Choroid plexus epithelial cell (primary cell): ENCODE results near the gene FRMD4A.

Experiments used
- DNase-seq: peaks from one replicate; pipeline ENCODE4 v3.0.0-alpha.2; 2010; ENCODE audit warnings: low read depth
- H3K4me3 ChIP-seq: 2 replicates; pipeline ENCODE4 v1.5.1; 2011; ENCODE audit warnings: low read depth, mild to moderate bottlenecking, control low read depth, low read length, moderate library complexity
- CTCF ChIP-seq: conservative IDR thresholded peaks from 2 replicates; pipeline ENCODE4 v1.5.1; 2011; ENCODE audit warnings: low read depth, mild to moderate bottlenecking, control low read depth, inconsistent platforms, low read length, moderate library complexity

The FRMD4A gene

GRCh38 chr10:13615650-13616300, 714.9 kb downstream of the FRMD4A start:
- DNase-seq: no peak
- no peak for TF ChIP-seq CTCF
- H3K4me3 ChIP-seq: no peak overlapping the region

- DNase-seq: peak; percentile 37
- no peak overlapping the region for H3K4me3 ChIP-seq
- peak; percentile 13 for TF ChIP-seq CTCF
Measured at GRCh38 chr10:13614530-13615332, 716.0 kb downstream of the FRMD4A start.

GRCh38 chr10:13613519-13613918, 717.2 kb downstream of the FRMD4A start:
- peak; percentile 79 for DNase-seq
- peak; percentile 65 for TF ChIP-seq CTCF
- H3K4me3 ChIP-seq: no peak overlapping the region

GRCh38 chr10:13612654-13613373, 717.9 kb downstream of the FRMD4A start:
- peak; percentile 12 for TF ChIP-seq CTCF
- H3K4me3 ChIP-seq: no peak overlapping the region
- no peak for DNase-seq

GRCh38 chr10:13608246-13608853, 722.4 kb downstream of the FRMD4A start:
- no peak for DNase-seq
- TF ChIP-seq CTCF: no peak
- no peak overlapping the region for H3K4me3 ChIP-seq

- H3K4me3 ChIP-seq: no peak overlapping the region
- TF ChIP-seq CTCF: no peak
- DNase-seq: no peak
Measured at GRCh38 chr10:13604357-13605040, 726.2 kb downstream of the FRMD4A start.
